ENCODE data around the gene NOL4.

- TF ChIP-seq ZFP3 (CRISPR knock-in tag; IDR thresholded peaks at IDR 0.05) (no peak), PATZ1 (CRISPR knock-in tag; IDR thresholded peaks at IDR 0.05; ENCODE audit: borderline replicate concordance) (no peak), ARNTL (CRISPR knock-in tag; IDR thresholded peaks at IDR 0.05; ENCODE audit: borderline replicate concordance, low read depth) (no peak), ZNF8 (CRISPR knock-in tag; IDR thresholded peaks at IDR 0.05) (no peak), ZC3H10 (CRISPR knock-in tag; IDR thresholded peaks at IDR 0.05) (no peak), CSDC2 (CRISPR knock-in tag; IDR thresholded peaks at IDR 0.05) (no peak), GLIS3 (CRISPR knock-in tag; IDR thresholded peaks at IDR 0.05) (no peak), CREB5 (CRISPR knock-in tag; IDR thresholded peaks at IDR 0.05; ENCODE audit: low read depth) (no peak)
Measured at GRCh38 chr18:34224423-34225217, at the start of gene NOL4.
